ENCODE measurements around the gene SMTN. TPM values are rescaled to one million over a fixed set of nuclear protein-coding genes. Genes with fewer than 3 reads are reported as not detected.

The SMTN gene
- total RNA-seq, 2 donors from 2014 or later, result 35.5 to 50.1 TPM

GRCh38 chr22:31133911-31134310 is 52.8 kb downstream of the SMTN start:
- ATAC-seq (no peak), DNase-seq (no peak)
- H3K4me1 ChIP-seq, result peaks cover 25% of the 10 kb centered on the region
- no peak overlapping the region for H3K27ac ChIP-seq
- intact Hi-C loops (cut with DNase I), result no loop called here
- H3K36me3 ChIP-seq (replicated peaks in 1 of 2; ENCODE audit: insufficient read depth in 1 of 2, low read depth in 2 of 2), result no peaks in the 10 kb centered on the region
- H3K9me3 ChIP-seq, result no peaks in the 10 kb centered on the region
- TF ChIP-seq CTCF (IDR thresholded peaks at IDR 0.05) (no peak), POLR2A (IDR thresholded peaks at IDR 0.05) (no peak)
- no peaks in the 10 kb centered on the region for H3K27me3 ChIP-seq
- 96 to 100% methylated on average over 9 to 18 of the region's 19 CpGs for WGBS, 2 donors
- H3K4me3 ChIP-seq, result no peak overlapping the region

- ATAC-seq, result no peak
- H3K4me3 ChIP-seq, result no peak overlapping the region
- intact Hi-C loops (cut with DNase I), result no loop called here
- H3K27me3 ChIP-seq, result no peaks in the 10 kb centered on the region
- no peak for DNase-seq
- peaks cover 25% of the 10 kb centered on the region for H3K4me1 ChIP-seq
- H3K9me3 ChIP-seq, result no peaks in the 10 kb centered on the region
- H3K36me3 ChIP-seq (replicated peaks in 1 of 2; ENCODE audit: insufficient read depth in 1 of 2, low read depth in 2 of 2), result no peaks in the 10 kb centered on the region
- TF ChIP-seq POLR2A (IDR thresholded peaks at IDR 0.05) (no peak), CTCF (IDR thresholded peaks at IDR 0.05) (no peak)
- WGBS, 2 donors, result 92 to 95% methylated on average over 4 of the region's 4 CpGs
- no peak overlapping the region for H3K27ac ChIP-seq
Observed at GRCh38 chr22:31134688-31135087, 53.6 kb downstream of the SMTN start.

- ATAC-seq, result no peak
- intact Hi-C loops (cut with DNase I), result no loop called here
Observed at GRCh38 chr22:31135706-31136105, 54.6 kb downstream of the SMTN start.

GRCh38 chr22:31136155-31136554 is 55.0 kb downstream of the SMTN start:
- no peak overlapping the region for H3K27ac ChIP-seq
- no peaks in the 10 kb centered on the region for H3K36me3 ChIP-seq (replicated peaks in 1 of 2; ENCODE audit: insufficient read depth in 1 of 2, low read depth in 2 of 2)
- intact Hi-C loops (cut with DNase I), result no loop called here
- ATAC-seq, result no peak
- H3K4me1 ChIP-seq, result peaks cover 20% of the 10 kb centered on the region
- 69 to 70% methylated on average over 9 of the region's 9 CpGs for WGBS, 2 donors
- H3K27me3 ChIP-seq, result no peaks in the 10 kb centered on the region
- H3K4me3 ChIP-seq, result no peak overlapping the region
- TF ChIP-seq POLR2A (IDR thresholded peaks at IDR 0.05) (no peak), CTCF (IDR thresholded peaks at IDR 0.05) (no peak)
- no peaks in the 10 kb centered on the region for H3K9me3 ChIP-seq
- DNase-seq, result no peak

More at GRCh38 chr22:31135706-31136105, 54.6 kb downstream of the SMTN start:
- 90 to 92% methylated on average over 6 of the region's 6 CpGs for WGBS, 2 donors
- no peaks in the 10 kb centered on the region for H3K9me3 ChIP-seq
- peaks cover 21% of the 10 kb centered on the region for H3K4me1 ChIP-seq
- TF ChIP-seq CTCF (IDR thresholded peaks at IDR 0.05) (no peak), POLR2A (IDR thresholded peaks at IDR 0.05) (no peak)
- DNase-seq, result no peak
- H3K27ac ChIP-seq, result no peak overlapping the region
- H3K4me3 ChIP-seq, result no peak overlapping the region
- H3K27me3 ChIP-seq, result no peaks in the 10 kb centered on the region
- no peaks in the 10 kb centered on the region for H3K36me3 ChIP-seq (replicated peaks in 1 of 2; ENCODE audit: insufficient read depth in 1 of 2, low read depth in 2 of 2)

DNA sequence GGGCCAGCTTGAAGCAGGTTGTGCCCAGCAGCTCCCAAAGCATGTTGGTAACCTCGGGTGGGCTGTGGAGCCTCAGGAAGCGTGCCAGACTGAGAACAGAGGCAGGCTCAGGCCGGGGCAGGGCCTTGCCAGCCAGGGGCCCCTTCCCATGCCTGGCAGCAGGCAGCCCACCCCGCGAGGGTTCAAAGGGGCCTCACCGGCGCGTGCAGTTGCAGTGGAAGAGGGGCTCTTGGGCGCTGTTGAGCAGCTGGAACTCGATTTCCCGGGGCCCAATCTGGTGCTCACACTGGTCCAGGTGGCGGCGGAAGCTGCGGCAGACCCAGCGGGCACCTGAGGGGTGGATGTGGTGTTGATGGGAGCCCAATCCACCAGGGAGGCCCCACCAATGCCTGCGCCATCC is 55.6 kb downstream of the SMTN start:
- intact Hi-C loops (cut with DNase I), result no loop called here
- no peak overlapping the region for H3K27ac ChIP-seq
- WGBS, 2 donors, result 94% methylated on average over 16 of the region's 16 CpGs; no CpG with 5 or more reads in 1 of the 2 donors
- no peak for DNase-seq
- peaks cover 14% of the 10 kb centered on the region for H3K4me1 ChIP-seq
- H3K4me3 ChIP-seq, result no peak overlapping the region
- H3K9me3 ChIP-seq, result no peaks in the 10 kb centered on the region
- H3K36me3 ChIP-seq (replicated peaks in 1 of 2; ENCODE audit: insufficient read depth in 1 of 2, low read depth in 2 of 2), result no peaks in the 10 kb centered on the region
- ATAC-seq, result no peak
- TF ChIP-seq CTCF (IDR thresholded peaks at IDR 0.05), result no peak
- no peak for TF ChIP-seq POLR2A (IDR thresholded peaks at IDR 0.05)
- no peaks in the 10 kb centered on the region for H3K27me3 ChIP-seq

Data from body of pancreas (tissue), 4 donors.